Stimulated activated CD8-positive, alpha-beta memory T cell treated with anti-CD3 and anti-CD28 coated beads, Interleukin-7, amount 100 ng/mL, for 4 hours (primary cell): ENCODE results near the gene COG7.
"Not testable (repeated sequence)": the region's sequence is repeated elsewhere in the genome, so short reads cannot be mapped to it uniquely, and the experiment has no call there.

Experiments used
- DNase-seq, 2 donors: peaks; one replicate each; pipeline ENCODE4 v3.0.0-alpha.2; 2020; ENCODE audit warnings: low read depth in 2 of 2

COG7 gene

GRCh38 chr16:23469814-23470213 lies 16.8 kb upstream of the COG7 start:
- no peak for DNase-seq

DNA sequence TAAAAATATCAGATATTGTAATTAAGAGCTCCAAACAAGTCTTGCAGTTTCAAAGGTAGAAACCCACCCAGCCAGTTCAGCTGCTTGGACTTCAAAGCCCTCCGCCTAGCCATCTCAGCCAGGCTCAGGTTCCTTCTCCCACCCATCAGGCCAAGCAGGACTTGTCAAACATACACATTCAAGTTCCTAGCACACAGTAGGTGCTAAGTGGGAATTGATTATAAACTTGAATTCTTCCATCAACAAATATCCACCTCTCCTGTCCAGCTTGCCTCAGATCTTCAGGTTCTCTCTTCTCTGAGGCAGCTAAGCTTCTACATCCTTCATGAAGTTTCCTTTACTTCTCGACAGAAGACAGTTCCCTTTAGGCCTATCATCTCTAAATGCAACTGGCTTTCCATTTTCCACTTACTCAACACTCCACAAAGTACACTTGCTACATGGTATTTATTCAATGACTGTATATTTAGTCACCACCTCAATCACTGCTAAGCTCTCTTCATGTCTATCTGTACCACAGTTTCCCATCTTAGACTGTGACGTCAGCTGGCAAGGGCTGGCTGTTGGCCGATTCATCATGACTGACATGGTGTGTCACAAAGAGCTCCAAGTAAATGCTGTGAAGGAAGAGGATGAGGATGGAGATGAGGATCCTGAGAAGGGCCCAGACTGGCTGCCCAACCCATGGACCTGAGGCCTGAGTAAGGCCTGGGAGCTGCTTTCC lies 13.3 kb upstream of the COG7 start:
- DNase-seq = no peak

DNA sequence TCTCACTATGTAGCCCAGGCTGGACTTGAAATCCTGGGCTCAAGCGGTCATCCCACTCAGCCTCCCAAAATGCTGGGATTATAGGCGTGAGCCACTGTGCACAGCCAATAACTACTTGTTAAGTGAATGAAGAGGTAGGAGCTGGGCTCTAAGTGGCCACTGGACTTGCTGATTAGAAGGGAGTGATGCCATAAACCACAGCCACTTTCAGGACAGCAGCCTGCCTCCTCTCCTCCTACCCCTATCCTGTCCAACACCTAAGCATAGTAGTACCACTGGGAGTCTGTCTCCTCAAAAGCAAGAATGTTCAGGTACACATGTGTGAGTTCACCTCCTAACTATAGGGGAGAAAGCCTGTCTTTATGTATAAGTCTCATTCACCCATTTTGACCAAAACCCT lies 12.2 kb upstream of the COG7 start:
- DNase-seq = no peak

- no peak for DNase-seq
Measured at GRCh38 chr16:23464196-23464595, 11.2 kb upstream of the COG7 start.

DNA sequence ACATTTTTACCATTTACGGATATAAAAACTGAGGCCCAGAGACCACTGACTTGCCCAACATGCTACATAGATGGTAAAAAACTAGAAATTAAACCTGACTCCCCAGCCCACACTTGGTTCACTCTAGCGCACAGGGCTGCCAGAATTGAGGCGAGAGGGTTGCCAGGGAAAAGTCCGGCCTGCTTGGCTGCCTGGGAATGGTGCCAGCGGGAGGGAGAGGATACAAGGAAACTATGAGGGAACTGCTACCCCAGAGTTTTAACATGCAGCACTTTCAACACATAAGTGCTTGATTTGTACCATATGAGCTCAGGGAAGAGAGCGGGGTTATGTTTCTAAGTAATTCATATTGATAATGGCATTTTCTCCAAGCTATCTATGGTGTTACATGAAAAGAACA lies 10.0 kb upstream of the COG7 start:
- not testable (repeated sequence) for DNase-seq

GRCh38 chr16:23453338-23454052 lies 506 bp upstream of the COG7 start:
- DNase-seq = no peak

DNA sequence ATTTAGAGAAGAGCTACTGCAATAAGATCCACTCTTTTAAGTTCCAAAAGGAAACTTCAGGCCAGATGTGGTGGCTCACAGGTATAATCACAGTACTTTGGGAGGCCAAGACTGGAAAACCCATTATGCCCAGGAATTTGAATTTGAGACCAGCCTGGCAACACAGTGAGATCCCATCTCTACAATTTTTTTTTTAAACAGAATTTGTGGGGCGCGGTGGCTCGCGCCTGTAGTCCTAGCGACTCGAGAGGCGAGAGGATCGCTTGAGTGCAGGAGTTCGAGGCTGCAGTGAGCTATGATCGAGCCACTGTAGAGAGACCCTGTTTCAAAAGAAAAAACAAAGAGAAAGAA lies 793 bp downstream of the COG7 start:
- no peak for DNase-seq

DNA sequence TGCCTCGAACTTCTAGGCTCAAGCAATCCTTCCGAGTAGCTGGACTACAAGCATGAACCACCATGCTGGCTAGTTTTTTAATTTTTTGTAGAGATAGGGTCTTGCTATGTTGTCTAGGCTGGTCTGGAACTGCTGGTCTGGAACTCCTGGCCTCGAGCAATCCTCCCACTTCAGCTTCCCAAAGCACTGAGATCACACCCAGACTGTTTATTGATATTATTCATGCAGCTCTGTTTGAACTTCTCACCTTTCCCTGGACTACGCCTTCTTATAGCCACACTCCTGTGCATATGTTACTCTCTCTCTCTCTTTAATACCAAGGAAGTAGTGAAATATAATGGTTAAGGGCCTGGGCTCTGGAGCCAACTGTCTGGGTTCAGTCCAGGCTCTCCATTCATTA lies 4.6 kb downstream of the COG7 start:
- DNase-seq = no peak

DNA sequence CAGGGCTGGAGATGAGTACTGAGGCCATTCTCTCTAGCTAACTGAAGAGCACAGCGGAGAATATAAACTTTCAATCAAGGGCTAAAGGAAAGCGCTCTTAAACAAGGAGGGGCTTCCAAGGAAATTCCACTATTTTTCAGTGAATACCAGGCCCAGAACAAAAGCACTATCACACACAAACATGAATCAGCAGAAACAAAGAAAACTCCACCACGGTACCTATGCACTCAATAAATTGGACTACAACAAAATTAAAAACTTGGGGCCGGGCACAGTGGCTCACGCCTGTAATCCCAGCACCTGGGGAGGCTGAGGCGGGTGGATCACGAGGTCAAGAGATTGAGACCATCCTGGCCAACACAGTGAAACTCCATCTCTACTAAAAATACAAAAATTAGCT lies 15.4 kb downstream of the COG7 start:
- not testable (repeated sequence) for DNase-seq

GRCh38 chr16:23436951-23437350 lies 16.0 kb downstream of the COG7 start:
- no peak for DNase-seq

- DNase-seq = peak; percentile 24 to 41
Measured at GRCh38 chr16:23435500-23435899, 17.5 kb downstream of the COG7 start.

GRCh38 chr16:23434380-23434779 lies 18.6 kb downstream of the COG7 start:
- no peak for DNase-seq

DNA sequence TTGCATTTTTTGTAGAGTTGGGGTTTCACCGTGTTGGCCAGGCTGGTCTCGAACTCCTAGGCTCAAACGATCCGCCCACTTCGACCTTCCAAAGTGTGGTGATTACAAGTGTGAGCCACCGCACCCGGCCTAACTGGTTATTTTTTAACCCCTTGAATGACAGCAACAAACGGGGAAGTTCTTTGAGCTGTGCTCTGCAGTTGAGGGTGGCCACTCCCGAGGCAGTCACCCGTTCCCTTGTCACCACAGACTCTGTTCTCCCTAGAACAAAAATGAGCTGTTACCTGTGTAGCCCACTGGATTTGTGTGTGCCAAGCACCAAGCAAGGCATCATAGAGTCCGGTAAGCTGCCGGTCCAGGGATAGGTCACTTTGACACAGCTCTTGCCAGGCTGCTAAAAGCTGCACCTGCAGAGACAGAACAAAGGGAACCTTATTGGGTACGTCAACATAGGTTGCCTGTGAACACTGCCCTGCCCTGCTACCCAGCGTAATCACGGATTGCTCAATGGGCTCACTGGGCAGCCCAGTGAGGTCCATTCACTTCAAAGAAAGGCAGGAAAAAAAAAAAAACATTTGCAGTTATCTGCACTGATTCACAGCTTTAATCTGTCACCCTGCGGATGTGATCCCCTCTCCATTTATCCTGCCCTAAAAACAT lies 19.6 kb downstream of the COG7 start:
- DNase-seq = no peak

- DNase-seq = no peak
Measured at GRCh38 chr16:23432176-23433128, 20.5 kb downstream of the COG7 start.

DNA sequence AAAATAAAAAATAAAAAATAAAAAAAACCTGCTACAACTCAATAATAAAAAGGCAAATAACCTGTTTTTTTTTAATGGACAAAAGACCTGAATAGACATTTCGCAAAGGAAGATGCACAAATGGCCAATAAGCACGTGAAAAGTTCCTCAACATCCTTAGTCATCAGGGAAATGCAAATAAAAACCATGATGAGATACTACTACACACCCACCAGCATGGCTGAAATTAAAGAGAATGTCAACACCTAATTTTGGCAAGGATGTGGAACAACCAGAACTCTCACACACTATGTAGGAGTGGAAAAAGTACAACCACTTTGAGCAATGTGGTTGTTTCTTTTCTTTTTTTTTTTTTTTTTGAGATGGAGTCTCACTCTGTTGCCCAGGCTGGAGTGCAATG lies 24.6 kb downstream of the COG7 start:
- DNase-seq = no peak

DNA sequence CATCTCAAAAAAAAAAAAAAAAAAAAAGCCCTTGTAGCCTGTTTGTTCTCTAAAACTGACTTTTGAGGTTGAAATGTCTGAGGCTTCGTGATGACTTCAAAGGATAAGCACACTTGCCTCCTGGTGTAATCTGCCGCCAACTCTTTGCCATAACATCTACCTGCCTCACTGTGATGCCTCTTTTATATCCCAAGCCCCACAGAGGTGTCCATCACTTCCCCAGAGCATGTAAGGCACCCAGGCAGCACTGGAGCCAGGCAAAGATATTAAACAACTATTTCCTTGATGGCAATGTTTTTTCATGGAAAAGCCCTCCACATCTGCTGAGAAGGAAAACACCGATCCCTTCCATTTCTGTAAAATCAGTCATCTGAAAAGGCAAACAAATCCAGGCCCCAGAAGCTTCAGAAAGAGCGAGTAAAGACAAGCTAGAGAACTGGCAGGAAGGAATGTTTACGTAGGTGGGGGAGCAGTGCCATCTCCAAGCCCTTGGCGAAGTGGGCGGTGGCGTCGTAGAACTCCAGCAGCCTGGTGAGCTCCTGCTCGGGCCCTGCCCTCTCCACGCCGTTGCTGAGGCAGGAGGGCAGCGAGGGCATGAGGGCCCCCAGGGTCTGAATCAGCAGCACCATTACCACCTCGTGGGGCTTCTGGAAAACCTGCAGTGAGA lies 28.6 kb downstream of the COG7 start:
- no peak for DNase-seq

GRCh38 chr16:23423496-23424049 lies 29.4 kb downstream of the COG7 start:
- DNase-seq = no peak

- DNase-seq = no peak
Measured at GRCh38 chr16:23420011-23420410, 33.0 kb downstream of the COG7 start.

DNA sequence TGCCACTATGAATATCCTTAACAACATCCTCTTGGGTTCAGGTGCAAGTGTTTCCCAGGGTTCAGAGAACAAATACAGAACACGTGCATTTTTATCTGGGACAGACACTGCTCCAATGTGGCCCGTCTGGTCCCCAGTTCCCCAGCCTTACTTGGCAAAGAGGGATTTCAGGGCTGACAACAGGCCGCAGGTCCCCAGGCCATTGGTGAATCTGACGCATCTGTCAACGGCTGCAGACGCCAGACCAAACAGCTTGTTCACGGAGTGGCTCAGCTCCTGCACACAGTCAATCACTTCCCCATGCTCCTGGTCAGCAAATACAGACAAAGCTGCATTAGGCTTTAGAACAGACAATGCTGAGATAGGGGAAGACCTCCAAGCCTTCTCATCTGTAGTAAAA lies 36.2 kb downstream of the COG7 start:
- DNase-seq = no peak

GRCh38 chr16:23414731-23415130 lies 38.3 kb downstream of the COG7 start:
- DNase-seq = no peak

GRCh38 chr16:23410176-23410575 lies 42.8 kb downstream of the COG7 start:
- DNase-seq = no peak
